H9 (cell line): ENCODE measurements around the gene DOCK1. TPM values are rescaled to one million over a fixed set of nuclear protein-coding genes. Genes with fewer than 3 reads are reported as not detected.

Experiments used
- DNase-seq: peaks from one replicate; pipeline ENCODE4 v3.0.0-alpha.2; 2017
- H2AFZ ChIP-seq: one replicate; pipeline ENCODE4 v1.6.1; 2013; ENCODE audit warnings: mild to moderate bottlenecking, low read length, control low read depth, moderate library complexity
- H2AK5ac ChIP-seq: 2 replicates; pipeline ENCODE4 v1.6.1; 2013; ENCODE audit warnings: low read length, control low read depth, mixed read lengths; ENCODE audit not compliant: insufficient read length
- H2BK120ac ChIP-seq: one replicate; pipeline ENCODE4 v1.6.1; 2013; ENCODE audit warnings: low read depth, mild to moderate bottlenecking, low read length, control low read depth, inconsistent platforms; ENCODE audit not compliant: poor library complexity, severe bottlenecking
- H2BK12ac ChIP-seq: 2 replicates; pipeline ENCODE4 v1.6.1; 2013; ENCODE audit warnings: low read length, control low read depth, mixed read lengths, low read depth; ENCODE audit not compliant: insufficient read length
- H2BK15ac ChIP-seq: 2 replicates; pipeline ENCODE4 v1.6.1; 2013; ENCODE audit warnings: low read depth, low read length, control low read depth
- H2BK20ac ChIP-seq: one replicate; pipeline ENCODE4 v1.6.1; 2013; ENCODE audit warnings: low read depth, mild to moderate bottlenecking, low read length, control low read depth, inconsistent platforms; ENCODE audit not compliant: poor library complexity, severe bottlenecking
- H2BK5ac ChIP-seq: 2 replicates; pipeline ENCODE4 v1.6.1; 2013; ENCODE audit warnings: low read length, control low read depth, mixed read lengths; ENCODE audit not compliant: insufficient read length
- H3K14ac ChIP-seq: 2 replicates; pipeline ENCODE4 v1.6.1; 2013; ENCODE audit warnings: low read length, control low read depth; ENCODE audit not compliant: insufficient read depth
- H3K18ac ChIP-seq: 2 replicates; pipeline ENCODE4 v1.6.1; 2013; ENCODE audit warnings: low read depth, mild to moderate bottlenecking, mixed read lengths, low read length, control low read depth; ENCODE audit not compliant: insufficient read length
- H3K23ac ChIP-seq: 2 replicates; pipeline ENCODE4 v1.6.1; 2013; ENCODE audit warnings: low read length, control low read depth, mixed read lengths, low read depth; ENCODE audit not compliant: insufficient read length
- H3K23me2 ChIP-seq: 2 replicates; pipeline ENCODE4 v1.6.1; 2013; ENCODE audit warnings: low read depth, mild to moderate bottlenecking, mixed read lengths, low read length, control low read depth; ENCODE audit not compliant: insufficient read length, poor library complexity, severe bottlenecking
- H3K27ac ChIP-seq: 2 replicates; pipeline ENCODE4 v1.5.1; 2013; ENCODE audit warnings: low read length, control low read depth, mixed read lengths, low read depth; ENCODE audit not compliant: insufficient read length
- H3K27me3 ChIP-seq: 2 replicates; pipeline ENCODE4 v1.6.1; 2013; ENCODE audit warnings: low read length, control low read depth, inconsistent platforms; ENCODE audit not compliant: insufficient read depth
- H3K4ac ChIP-seq: 2 replicates; pipeline ENCODE4 v1.6.1; 2013; ENCODE audit warnings: low read depth, mild to moderate bottlenecking, control low read depth, inconsistent platforms, low read length, moderate library complexity
- H3K4me1 ChIP-seq: 2 replicates; pipeline ENCODE4 v1.6.1; 2013; ENCODE audit warnings: low read length, control low read depth, inconsistent platforms; ENCODE audit not compliant: insufficient read depth
- H3K4me2 ChIP-seq: 2 replicates; pipeline ENCODE4 v1.6.1; 2013; ENCODE audit warnings: low read length, control low read depth, mixed read lengths; ENCODE audit not compliant: insufficient read length, insufficient read depth
- H3K56ac ChIP-seq: 2 replicates; pipeline ENCODE4 v1.6.1; 2013; ENCODE audit warnings: low read depth, mild to moderate bottlenecking, mixed read lengths, low read length, control low read depth; ENCODE audit not compliant: insufficient read length
- H3K79me1 ChIP-seq: 2 replicates; pipeline ENCODE4 v1.6.1; 2013; ENCODE audit warnings: low read depth, mild to moderate bottlenecking, moderate library complexity, low read length, control low read depth, inconsistent platforms; ENCODE audit not compliant: insufficient read depth, poor library complexity, severe bottlenecking
- H3K79me2 ChIP-seq: 2 replicates; pipeline ENCODE4 v1.6.1; 2013; ENCODE audit warnings: low read length, control low read depth, inconsistent platforms; ENCODE audit not compliant: insufficient read depth
- H3K9ac ChIP-seq: 2 replicates; pipeline ENCODE4 v1.6.1; 2013; ENCODE audit warnings: low read length, control low read depth, mixed read lengths; ENCODE audit not compliant: insufficient read length; ENCODE audit errors: extremely low read depth
- H3K9me3 ChIP-seq: one replicate; pipeline ENCODE4 v1.6.1; 2013; ENCODE audit warnings: low read depth, low read length, inconsistent platforms; ENCODE audit not compliant: control insufficient read depth
- H3T11ph ChIP-seq: one replicate; pipeline ENCODE4 v1.6.1; 2013; ENCODE audit warnings: mild to moderate bottlenecking, low read length, control low read depth, inconsistent platforms
- H4K20me1 ChIP-seq: one replicate; pipeline ENCODE4 v1.6.1; 2013; ENCODE audit not compliant: control insufficient read depth, insufficient read length, insufficient read depth
- H4K5ac ChIP-seq: 2 replicates; pipeline ENCODE4 v1.6.1; 2013; ENCODE audit warnings: low read depth, mild to moderate bottlenecking, mixed read lengths, low read length, control low read depth; ENCODE audit not compliant: insufficient read length
- H4K8ac ChIP-seq: replicated peaks from 2 replicates; pipeline ENCODE4 v1.6.1; 2013; ENCODE audit warnings: low read length, control low read depth, mixed read lengths, low read depth; ENCODE audit not compliant: insufficient read length
- H4K91ac ChIP-seq: 2 replicates; pipeline ENCODE4 v1.6.1; 2013; ENCODE audit warnings: low read depth, mild to moderate bottlenecking, moderate library complexity, mixed read lengths, low read length, control low read depth; ENCODE audit not compliant: insufficient read length
- H3K27ac Mint-ChIP-seq, 3 experiments: 2 replicates in 2 of 3; 3 replicates in 1 of 3; pipeline ENCODE4 v1.8.0; 2020 to 2021; ENCODE audit warnings: mixed read lengths in 3 of 3, mild to moderate bottlenecking in 1 of 3, moderate library complexity in 1 of 3
- H3K27me3 Mint-ChIP-seq: 2 replicates; pipeline ENCODE4 v1.8.0; 2021; ENCODE audit warnings: low read depth, mild to moderate bottlenecking, moderate library complexity, mixed read lengths
- H3K36me3 Mint-ChIP-seq, 3 experiments: 2 replicates in 2 of 3; 3 replicates in 1 of 3; pipeline ENCODE4 v1.8.0; 2020 to 2021; ENCODE audit warnings: low read depth in 3 of 3, mixed read lengths in 3 of 3; ENCODE audit not compliant: insufficient read depth in 1 of 3
- H3K4me1 Mint-ChIP-seq, 2 experiments: 2 replicates each; pipeline ENCODE4 v1.8.0; 2020; ENCODE audit warnings: mixed read lengths in 2 of 2
- H3K4me3 Mint-ChIP-seq, 2 experiments: 2 replicates in 1 of 2; 3 replicates in 1 of 2; pipeline ENCODE4 v1.8.0; 2020 to 2021; ENCODE audit warnings: mild to moderate bottlenecking in 2 of 2, mixed read lengths in 2 of 2, moderate library complexity in 1 of 2
- H3K9me3 Mint-ChIP-seq, 2 experiments: 2 replicates in 1 of 2; 3 replicates in 1 of 2; pipeline ENCODE4 v1.8.0; 2020; ENCODE audit warnings: mild to moderate bottlenecking in 2 of 2, mixed read lengths in 2 of 2, moderate library complexity in 1 of 2
- CTCF ChIP-seq: fragments of 200-600 bp; sonication (generic); conservative IDR thresholded peaks from 3 replicates; pipeline ENCODE4 v1.8.0; 2021; ENCODE audit warnings: antibody characterized with exemption, mild to moderate bottlenecking
- WGBS: extraction: QIAGEN DNeasy Blood & Tissue Kit; methylation state at CpG from one replicate; pipeline ENCODE4 v1.1.7; 2013; ENCODE audit warnings: missing lambda C conversion rate, low lambda C conversion rate, mixed read lengths; ENCODE audit not compliant: insufficient read length; ENCODE audit errors: extremely low coverage; 5-methylcytosine and 5-hydroxymethylcytosine counted together
- total RNA-seq: library from RNA; stranded (reverse); gene quantifications from 2 replicates; pipeline ENCODE4 v1.2.1, GENCODE V29; 2021

Gene DOCK1
- total RNA-seq, 1 experiment from 2014 or later = 57.0 TPM

- H4K91ac ChIP-seq = no peak overlapping the region
- no peak overlapping the region for H2BK20ac ChIP-seq
- H4K8ac ChIP-seq = no peak overlapping the region
- H3K27me3 Mint-ChIP-seq = no peaks in the 10 kb centered on the region
- no peak overlapping the region for H2AK5ac ChIP-seq
- H2BK12ac ChIP-seq = no peak overlapping the region
- H3K9me3 Mint-ChIP-seq = no peaks in the 10 kb centered on the region
- H3K4ac ChIP-seq = no peak overlapping the region
- peaks cover 8 to 11% of the 10 kb centered on the region in 2 experiments for H3K4me1 Mint-ChIP-seq
- H4K20me1 ChIP-seq = no peaks in the 10 kb centered on the region
- no peaks in the 10 kb centered on the region for H3K79me2 ChIP-seq
- H2BK120ac ChIP-seq = no peak overlapping the region
- H3K23me2 ChIP-seq = no peaks in the 10 kb centered on the region
- H3K27ac Mint-ChIP-seq = no peak overlapping the region
- no peak overlapping the region for H3K14ac ChIP-seq
- no peaks in the 10 kb centered on the region for H3K79me1 ChIP-seq
- no peak for DNase-seq
- H3K36me3 Mint-ChIP-seq = peaks cover 3 to 17% (median 11%) of the 10 kb centered on the region in 3 experiments; a peak in 6 of 7 replicates
- WGBS = no CpG with 5 or more reads among the region's 4 CpGs
- no peaks in the 10 kb centered on the region for H3K4me1 ChIP-seq
- H3T11ph ChIP-seq = no peak overlapping the region
- no peak overlapping the region for H3K4me2 ChIP-seq
- no peak overlapping the region for H2BK5ac ChIP-seq
- H4K5ac ChIP-seq = no peak overlapping the region
- TF ChIP-seq CTCF = no peak
- H2AFZ ChIP-seq = no peak overlapping the region
- no peaks in the 10 kb centered on the region for H3K9me3 ChIP-seq
- no peak overlapping the region for H3K56ac ChIP-seq
- H2BK15ac ChIP-seq = no peak overlapping the region
- H3K27me3 ChIP-seq = no peaks in the 10 kb centered on the region
- H3K23ac ChIP-seq = no peak overlapping the region
- H3K4me3 Mint-ChIP-seq = no peak overlapping the region
- H3K9ac ChIP-seq = no peak overlapping the region
- no peak overlapping the region for H3K18ac ChIP-seq
- H3K27ac ChIP-seq = no peak overlapping the region
Observed at GRCh38 chr10:127450644-127451043, 545.4 kb downstream of the DOCK1 start.
